Common myeloid progenitor, CD34-positive (primary cell): ENCODE measurements around the gene GEMIN7.

Source experiments
- CTCF ChIA-PET: fragments of 350-600 bp; sonication (Branson Sonifier 250); formaldehyde crosslinking; loops from one replicate; lab custom pipeline; 2021; ENCODE audit warnings: antibody characterized with exemption; lab: Charles Lee
- POLR2A ChIA-PET: fragments of 350-600 bp; sonication (Branson Sonifier 250); formaldehyde crosslinking; loops from one replicate; lab custom pipeline; 2021; ENCODE audit warnings: antibody characterized with exemption; lab: Charles Lee
- DNase-seq, 3 donors: peaks; one replicate each; pipeline versions ENCODE4 v3.0.0 to v3.0.0-alpha.2; 2013
- H3K27ac ChIP-seq, 2 experiments: 1 replicate in 1 of 2; 2 replicates in 1 of 2; pipeline ENCODE4 v1.7.0; 2013; ENCODE audit warnings: inconsistent platforms in 2 of 2, low read length in 2 of 2, mild to moderate bottlenecking in 2 of 2, low read depth in 1 of 2, moderate library complexity in 1 of 2; ENCODE audit not compliant: severe bottlenecking in 2 of 2, insufficient read depth in 1 of 2, poor library complexity in 1 of 2
- H3K27me3 ChIP-seq, 5 experiments: replicated peaks in 2 of 5; 1 replicate in 3 of 5; 2 replicates in 2 of 5; pipeline versions ENCODE4 v1.6.1 to v1.7.0; 2013; ENCODE audit warnings: low read length in 4 of 5, mild to moderate bottlenecking in 2 of 5, moderate library complexity in 2 of 5, inconsistent platforms in 1 of 5; ENCODE audit not compliant: insufficient read depth in 5 of 5, control insufficient read depth in 4 of 5
- H3K36me3 ChIP-seq, 4 experiments: 1 replicate in 2 of 4; 2 replicates in 2 of 4; pipeline versions ENCODE4 v1.6.1 to v1.7.0; 2013; ENCODE audit warnings: low read length in 3 of 4, control low read depth in 1 of 4, mild to moderate bottlenecking in 1 of 4; ENCODE audit not compliant: control insufficient read depth in 4 of 4, insufficient read depth in 4 of 4
- H3K4me1 ChIP-seq, 4 experiments: 1 replicate in 3 of 4; 2 replicates in 1 of 4; pipeline versions ENCODE4 v1.6.1 to v1.7.1; 2013; ENCODE audit warnings: low read length in 3 of 4, mild to moderate bottlenecking in 3 of 4, control low read depth in 1 of 4, inconsistent platforms in 1 of 4, moderate library complexity in 1 of 4; ENCODE audit not compliant: control insufficient read depth in 4 of 4, insufficient read depth in 4 of 4; ENCODE audit errors: control extremely low read depth in 1 of 4
- H3K4me3 ChIP-seq, 7 experiments: 1 replicate in 4 of 7; 2 replicates in 3 of 7; pipeline versions ENCODE4 v1.5.1 to v1.7.0; 2013; ENCODE audit warnings: mild to moderate bottlenecking in 7 of 7, low read length in 6 of 7, moderate library complexity in 6 of 7, inconsistent platforms in 2 of 7, low read depth in 2 of 7, control low read depth in 1 of 7; ENCODE audit not compliant: insufficient read depth in 4 of 7, control insufficient read depth in 1 of 7; ENCODE audit errors: extremely low read depth in 1 of 7
- H3K9me3 ChIP-seq, 5 experiments: 1 replicate in 4 of 5; 2 replicates in 1 of 5; pipeline versions ENCODE4 v1.6.1 to v1.7.1; 2013; ENCODE audit warnings: low read length in 4 of 5, mild to moderate bottlenecking in 2 of 5, inconsistent platforms in 1 of 5, low read depth in 1 of 5, moderate library complexity in 1 of 5; ENCODE audit not compliant: control insufficient read depth in 4 of 5, insufficient read depth in 2 of 5; ENCODE audit errors: control extremely low read depth in 1 of 5
- WGBS: methylation state at CpG from one replicate; pipeline ENCODE4 v1.1.5; 2013; ENCODE audit not compliant: insufficient coverage; 5-methylcytosine and 5-hydroxymethylcytosine counted together

Gene GEMIN7

DNA sequence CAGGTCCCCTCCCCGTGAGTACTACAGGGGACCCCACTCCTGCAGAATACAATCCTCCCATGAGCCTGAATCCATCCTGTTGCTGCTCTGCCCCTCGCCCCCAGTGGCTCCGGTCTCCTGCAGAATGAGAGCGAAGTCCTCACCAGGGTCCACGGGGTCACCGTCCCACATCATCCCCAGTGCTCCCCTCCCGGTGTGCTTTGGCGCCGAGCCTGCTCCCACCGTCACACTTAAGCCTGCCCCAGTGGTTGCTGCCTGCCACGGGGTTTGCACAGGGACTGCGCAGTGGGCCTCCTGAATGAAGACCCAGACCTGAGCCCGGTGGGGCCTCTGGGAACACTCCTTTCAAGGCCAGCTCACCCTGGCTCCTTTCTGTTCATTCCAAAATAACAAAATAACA lies 51.2 kb downstream of the GEMIN7 start:
- no peak for DNase-seq
- Histone ChIP-seq H3K4me3 (no peak overlapping the region), H3K9me3 (no peaks in the 10 kb centered on the region), H3K27me3 (no peaks in the 10 kb centered on the region), H3K4me1 (peaks cover 0 to 9% (median 6%) of the 10 kb centered on the region in 4 experiments), H3K27ac (no peak overlapping the region), H3K36me3 (peaks cover 0 to 6% (median 2%) of the 10 kb centered on the region in 4 experiments)
- POLR2A ChIA-PET, result no interaction called here
- CTCF ChIA-PET, result interaction anchor here (0.9 to 1.8 kb wide), 3 partner anchors 13 to 52 kb away, joined by 4 to 5 read pairs (median 4); no protein-coding TSS in a partner anchor
- 98% methylated on average over 11 of the region's 13 CpGs for WGBS

DNA sequence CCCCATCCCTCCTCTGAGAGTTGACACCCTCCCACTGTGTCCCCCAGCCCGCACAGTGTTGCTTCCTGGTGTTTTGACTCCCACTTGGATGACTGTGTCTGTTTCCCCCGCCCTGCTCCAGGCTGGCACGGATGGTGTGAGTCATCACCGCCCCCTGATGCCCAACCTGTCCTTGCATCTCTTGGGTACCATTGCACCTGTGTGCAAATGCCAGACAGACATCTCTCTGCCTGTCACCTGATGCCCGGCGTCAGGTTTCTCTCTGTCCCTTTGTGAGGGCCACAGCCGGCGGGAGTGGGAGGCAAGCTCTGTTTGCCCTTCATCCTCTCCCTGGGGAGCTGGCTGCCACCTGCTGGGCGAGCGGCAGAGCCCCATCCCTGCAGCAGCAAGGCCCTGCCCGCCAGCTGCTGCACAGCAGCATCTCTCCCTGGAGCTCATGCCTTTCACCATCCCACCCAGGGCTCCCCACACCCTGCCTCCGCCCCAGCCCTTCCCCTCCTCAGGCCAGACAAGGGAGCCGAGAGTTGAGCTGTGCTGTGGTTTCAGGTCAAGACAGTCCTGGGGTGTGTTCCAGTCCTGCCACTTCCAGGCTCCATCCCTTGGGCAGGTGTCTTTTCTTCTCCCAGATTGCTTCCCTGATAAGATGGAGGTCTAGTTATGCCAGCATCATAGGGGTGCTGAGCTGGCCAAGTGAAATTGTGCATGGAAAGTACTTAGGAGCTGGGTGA lies 52.0 kb downstream of the GEMIN7 start:
- H3K27me3 ChIP-seq, result no peaks in the 10 kb centered on the region
- ChIA-PET POLR2A (interaction anchor here (0.5 kb wide), 1 partner anchor 198 kb away, joined by 3 read pairs; no protein-coding TSS in a partner anchor), CTCF (interaction anchor here (0.7 to 1.8 kb wide), 9 partner anchors 7 to 111 kb away, joined by 3 to 5 read pairs (median 4); no protein-coding TSS in a partner anchor)
- peaks cover 0 to 8% (median 2%) of the 10 kb centered on the region in 4 experiments for H3K36me3 ChIP-seq
- WGBS, result 94% methylated on average over 10 of the region's 13 CpGs
- no peaks in the 10 kb centered on the region for H3K9me3 ChIP-seq
- no peak overlapping the region for H3K27ac ChIP-seq
- H3K4me1 ChIP-seq, result peaks cover 0 to 4% (median 3%) of the 10 kb centered on the region in 4 experiments
- no peak overlapping the region for H3K4me3 ChIP-seq
- DNase-seq, result peak in 2 of 3 donors; percentile 24 to 26

DNA sequence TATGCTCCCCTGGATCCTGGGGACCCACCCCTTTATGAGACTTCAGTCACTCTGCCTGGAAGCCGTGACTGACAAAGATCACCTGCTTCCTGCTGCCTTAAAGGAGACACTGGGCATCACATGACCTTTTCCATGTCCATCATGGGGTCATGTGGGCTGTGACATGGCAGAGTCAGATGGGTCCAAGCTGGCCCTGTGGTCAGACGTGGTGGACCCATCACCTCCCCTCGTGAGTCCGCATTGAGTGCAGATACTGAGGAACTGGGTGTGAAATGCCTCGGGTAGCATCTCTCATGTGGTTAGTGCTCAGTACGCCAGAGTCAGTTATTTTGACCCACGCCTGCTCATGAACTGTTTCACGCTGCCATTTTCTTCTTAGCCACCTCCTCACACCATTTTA lies 54.6 kb downstream of the GEMIN7 start:
- ChIA-PET POLR2A (interaction anchor here (1.2 kb wide), 1 partner anchor 17 kb away, joined by 3 read pairs; no protein-coding TSS in a partner anchor), CTCF (interaction anchor here (1.1 kb wide), 1 partner anchor 15 kb away, joined by 3 read pairs; no protein-coding TSS in a partner anchor)
- no peak overlapping the region for H3K27ac ChIP-seq
- H3K27me3 ChIP-seq, result no peaks in the 10 kb centered on the region
- no peak for DNase-seq
- peaks cover 0 to 10% (median 2%) of the 10 kb centered on the region in 4 experiments for H3K36me3 ChIP-seq
- WGBS, result 97% methylated on average over 7 of the region's 8 CpGs
- no peaks in the 10 kb centered on the region for H3K9me3 ChIP-seq
- H3K4me1 ChIP-seq, result peaks cover 0 to 6% (median 0%) of the 10 kb centered on the region in 4 experiments
- no peak overlapping the region for H3K4me3 ChIP-seq

DNA sequence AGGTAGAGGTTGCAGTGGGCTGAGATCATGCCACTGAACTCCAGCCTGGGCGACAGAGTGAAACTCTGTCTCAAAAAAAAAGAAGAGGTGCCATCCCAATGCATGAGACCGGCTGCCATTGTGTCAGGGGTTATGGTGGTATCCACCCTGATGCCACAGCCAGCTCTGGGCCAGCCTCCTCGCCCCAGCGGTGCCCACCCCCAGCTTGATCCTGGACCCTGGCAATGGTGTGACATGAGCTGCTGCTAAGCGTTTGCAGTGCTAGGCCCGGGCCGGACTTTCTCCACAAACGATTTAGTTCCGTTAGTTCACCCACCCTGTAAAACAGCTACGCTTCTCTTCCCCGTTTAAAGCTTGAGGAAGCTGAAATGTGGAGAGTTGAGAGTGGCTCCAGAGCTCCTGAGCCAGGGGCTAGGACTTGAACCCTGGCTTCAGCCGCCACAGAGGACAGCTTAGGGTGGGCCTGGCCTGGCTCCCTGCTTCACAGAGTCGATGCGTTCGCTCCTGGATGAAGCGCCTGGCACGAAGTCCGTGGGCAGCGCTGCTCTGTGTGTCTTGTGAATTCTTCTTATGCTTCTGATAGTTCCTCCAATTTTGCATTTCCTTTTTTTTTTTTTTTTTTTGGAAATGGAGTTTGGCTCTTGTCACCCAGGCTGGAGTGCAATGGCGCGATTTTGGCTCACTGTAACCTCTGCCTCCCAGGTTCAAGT lies 56.3 kb downstream of the GEMIN7 start:
- H3K9me3 ChIP-seq, result no peaks in the 10 kb centered on the region
- CTCF ChIA-PET, result interaction anchor here (0.6 to 1.8 kb wide), 5 partner anchors 9 to 183 kb away, joined by 3 to 5 read pairs (median 5); partner anchors contain the start of genes BLOC1S3 and TRAPPC6A
- WGBS, result 98% methylated on average over 15 of the region's 21 CpGs
- DNase-seq, result no peak
- H3K36me3 ChIP-seq, result peaks cover 0 to 10% (median 1%) of the 10 kb centered on the region in 4 experiments
- no peaks in the 10 kb centered on the region for H3K27me3 ChIP-seq
- no peak overlapping the region for H3K27ac ChIP-seq
- H3K4me3 ChIP-seq, result no peak overlapping the region
- POLR2A ChIA-PET, result no interaction called here
- peaks cover 0 to 6% (median 0%) of the 10 kb centered on the region in 4 experiments for H3K4me1 ChIP-seq

DNA sequence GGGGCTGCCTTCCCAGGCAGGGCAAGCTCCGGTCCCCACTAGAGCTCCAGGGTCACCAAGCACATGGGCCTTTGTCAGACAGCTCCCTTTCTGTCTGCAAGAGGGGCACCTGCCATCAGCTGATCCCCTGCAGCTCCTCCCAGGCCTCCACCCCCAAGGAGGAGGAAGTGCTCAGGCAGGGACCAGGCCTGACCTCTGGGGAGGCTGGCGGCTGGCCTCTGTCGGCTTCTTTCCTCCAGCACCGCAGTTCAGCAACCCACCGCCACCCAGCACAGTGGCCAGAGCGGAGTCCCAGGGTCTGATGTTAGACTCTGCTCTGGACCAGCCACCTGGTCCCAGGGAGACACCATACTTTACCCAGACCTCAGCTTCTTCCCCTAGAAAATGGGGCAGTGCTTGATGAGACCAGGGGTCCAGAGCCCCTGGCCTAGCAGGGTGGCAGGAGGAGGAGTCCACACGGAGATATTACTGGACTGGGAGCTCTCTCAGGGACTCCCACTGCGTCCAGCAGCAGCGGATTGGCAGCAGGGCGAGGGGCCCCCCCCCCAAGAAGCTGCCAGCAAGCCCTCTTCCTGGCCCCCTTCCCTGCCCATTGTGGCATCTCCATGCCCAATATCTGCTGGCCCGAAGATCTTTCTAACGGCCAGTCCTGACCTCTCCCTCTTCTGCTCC lies 57.6 kb downstream of the GEMIN7 start:
- Histone ChIP-seq H3K27me3 (no peaks in the 10 kb centered on the region), H3K4me1 (peaks cover 0 to 6% (median 0%) of the 10 kb centered on the region in 4 experiments), H3K9me3 (no peaks in the 10 kb centered on the region), H3K4me3 (no peak overlapping the region), H3K36me3 (peaks cover 0 to 21% (median 11%) of the 10 kb centered on the region in 4 experiments), H3K27ac (no peak overlapping the region)
- DNase-seq, result no peak
- ChIA-PET POLR2A (interaction anchor here (0.6 kb wide), 1 partner anchor 115 kb away, joined by 3 read pairs; no protein-coding TSS in a partner anchor), CTCF (interaction anchor here (1.0 to 1.9 kb wide), 5 partner anchors 10 to 42 kb away, joined by 3 to 11 read pairs (median 5); partner anchors contain the start of genes BLOC1S3 and TRAPPC6A)
- 94% methylated on average over 8 of the region's 12 CpGs for WGBS

DNA sequence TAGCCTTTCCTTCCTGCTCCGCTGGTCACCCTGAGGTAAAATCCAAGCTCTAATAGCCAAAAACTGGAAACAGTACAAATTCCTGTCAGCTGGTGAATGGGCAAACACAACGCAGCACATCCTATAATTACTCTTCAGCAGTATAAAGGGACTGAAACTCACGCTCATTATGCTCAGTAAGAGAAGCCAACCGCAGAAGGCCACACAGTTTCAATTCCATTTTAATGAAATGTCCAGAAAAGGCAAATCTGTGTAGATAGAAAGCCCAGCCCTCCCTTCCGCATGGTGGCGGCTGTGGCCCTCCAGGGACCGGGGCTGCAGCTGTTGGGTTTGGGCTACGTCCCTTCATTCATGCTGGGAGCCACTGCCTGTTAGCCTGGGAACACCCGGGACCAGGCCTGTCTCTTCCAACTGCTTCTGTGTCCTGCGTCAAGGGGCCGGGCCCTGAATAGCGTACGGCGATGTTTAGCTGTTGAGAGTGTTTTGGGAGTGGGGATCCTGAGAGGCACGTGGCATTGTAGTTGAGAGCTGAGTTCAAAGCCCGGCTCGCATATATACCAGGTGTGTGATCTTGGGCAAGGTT lies 58.2 kb downstream of the GEMIN7 start:
- CTCF ChIA-PET, result interaction anchor here (0.7 to 1.9 kb wide), 5 partner anchors 11 to 48 kb away, joined by 3 to 11 read pairs (median 4); partner anchors contain the start of genes BLOC1S3 and TRAPPC6A
- no peak overlapping the region for H3K27ac ChIP-seq
- H3K4me3 ChIP-seq, result no peak overlapping the region
- H3K9me3 ChIP-seq, result no peaks in the 10 kb centered on the region
- H3K36me3 ChIP-seq, result peaks cover 2 to 28% (median 15%) of the 10 kb centered on the region in 4 experiments
- peaks cover 0 to 6% (median 0%) of the 10 kb centered on the region in 4 experiments for H3K4me1 ChIP-seq
- WGBS, result 97% methylated on average over 12 of the region's 17 CpGs
- H3K27me3 ChIP-seq, result no peaks in the 10 kb centered on the region
- POLR2A ChIA-PET, result interaction anchor here (0.6 kb wide), 1 partner anchor 116 kb away, joined by 3 read pairs; no protein-coding TSS in a partner anchor
- DNase-seq, result no peak
